GM19099 (cell line): ENCODE data around the gene ZSWIM8.
A peak's percentile ranks its signal among the peaks of the same experiment; 100 is the strongest.

Experiments
- POLR2A ChIP-seq: IDR thresholded peaks from 3 replicates; pipeline ENCODE4 v1.6.1; 2011; ENCODE audit warnings: low read depth; ENCODE audit not compliant: insufficient read length; ENCODE audit errors: extremely low read depth

ZSWIM8 gene

DNA sequence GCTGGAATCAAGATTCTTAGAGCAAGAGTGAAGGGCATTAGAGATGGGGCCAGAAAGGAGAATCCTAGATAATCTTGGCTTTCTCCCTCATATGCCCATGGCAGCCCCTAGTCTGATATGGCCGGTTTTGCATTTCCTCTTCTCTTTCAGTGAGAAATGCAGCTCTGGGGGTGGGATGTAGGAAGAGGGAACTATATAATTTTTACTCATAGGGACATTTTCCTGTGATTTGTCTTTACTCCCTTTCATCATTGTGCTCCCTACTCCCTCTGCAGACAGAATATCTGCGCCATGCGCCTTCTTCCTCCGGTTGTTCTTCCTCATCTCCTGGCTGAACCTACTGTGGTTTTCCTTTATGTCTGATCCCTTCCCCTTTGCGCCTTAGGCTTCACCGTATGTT, 20.3 kb upstream of the ZSWIM8 start:
- no peak for TF ChIP-seq POLR2A

DNA sequence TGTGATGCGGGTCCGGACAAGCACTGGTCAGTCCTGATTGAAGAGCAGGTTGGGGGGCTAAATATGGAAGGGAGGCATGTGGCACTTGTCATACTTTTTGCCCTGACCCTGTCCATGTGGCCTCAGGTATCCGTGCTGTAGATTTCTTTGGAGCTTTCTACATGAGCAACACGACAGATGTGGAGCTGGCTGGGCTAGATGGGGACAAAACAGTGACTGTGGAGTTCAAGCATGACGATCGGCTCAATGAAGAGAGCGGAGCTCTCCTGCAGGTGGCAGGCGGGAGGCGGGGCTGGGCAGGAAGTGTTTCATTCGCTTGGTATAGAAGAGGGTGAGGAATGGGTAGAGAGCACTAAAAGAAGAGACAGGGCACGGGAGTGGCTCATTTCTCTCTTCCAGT, 16.5 kb upstream of the ZSWIM8 start:
- TF ChIP-seq POLR2A, result no peak

DNA sequence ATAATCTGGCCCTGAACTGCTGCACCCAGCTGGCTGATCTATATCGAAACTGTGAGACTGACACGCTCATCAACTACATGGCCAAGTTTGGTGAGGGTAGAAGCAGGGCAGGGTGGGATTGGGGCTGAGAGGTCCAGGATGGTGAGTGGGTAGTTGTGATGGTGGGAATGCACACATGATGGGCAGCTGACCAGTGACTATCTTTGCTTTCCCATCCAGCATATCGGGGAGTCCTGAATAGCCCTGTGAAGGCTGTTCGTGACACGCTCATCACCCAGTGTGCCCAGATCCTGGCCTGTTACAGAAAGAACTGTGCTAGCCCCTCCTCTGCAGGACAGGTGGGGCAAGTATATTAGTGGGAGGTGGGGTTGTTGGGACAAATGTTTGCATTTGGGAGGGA, 16.0 kb upstream of the ZSWIM8 start:
- peak; percentile 24 for TF ChIP-seq POLR2A

DNA sequence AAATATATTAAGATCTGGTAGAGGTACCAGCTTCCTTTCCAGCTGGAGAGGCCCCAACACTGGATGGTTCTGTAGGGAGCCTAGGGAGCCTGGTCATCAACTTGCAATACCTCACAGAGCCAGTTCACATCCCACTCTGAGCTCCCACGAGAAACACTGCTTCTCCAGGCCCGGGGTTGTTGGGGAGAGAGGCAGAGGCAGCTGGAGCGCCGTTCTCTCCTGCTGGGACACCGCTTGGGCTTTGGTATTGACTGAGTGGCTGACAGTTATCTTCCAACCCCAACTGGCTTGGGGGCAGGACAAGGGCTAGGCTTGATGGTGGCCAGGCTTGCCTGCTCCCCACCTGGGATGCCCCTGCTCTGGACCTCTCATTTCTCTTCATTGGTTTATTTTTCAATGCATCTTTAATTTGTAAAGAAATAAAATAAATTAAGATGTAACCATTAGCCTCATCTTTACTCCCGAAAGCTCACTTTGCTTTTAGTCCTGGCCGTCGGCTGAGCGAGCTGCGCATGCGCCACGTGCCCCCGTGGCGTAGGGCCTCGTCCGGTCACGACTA, 13.6 kb upstream of the ZSWIM8 start:
- no peak for TF ChIP-seq POLR2A

DNA sequence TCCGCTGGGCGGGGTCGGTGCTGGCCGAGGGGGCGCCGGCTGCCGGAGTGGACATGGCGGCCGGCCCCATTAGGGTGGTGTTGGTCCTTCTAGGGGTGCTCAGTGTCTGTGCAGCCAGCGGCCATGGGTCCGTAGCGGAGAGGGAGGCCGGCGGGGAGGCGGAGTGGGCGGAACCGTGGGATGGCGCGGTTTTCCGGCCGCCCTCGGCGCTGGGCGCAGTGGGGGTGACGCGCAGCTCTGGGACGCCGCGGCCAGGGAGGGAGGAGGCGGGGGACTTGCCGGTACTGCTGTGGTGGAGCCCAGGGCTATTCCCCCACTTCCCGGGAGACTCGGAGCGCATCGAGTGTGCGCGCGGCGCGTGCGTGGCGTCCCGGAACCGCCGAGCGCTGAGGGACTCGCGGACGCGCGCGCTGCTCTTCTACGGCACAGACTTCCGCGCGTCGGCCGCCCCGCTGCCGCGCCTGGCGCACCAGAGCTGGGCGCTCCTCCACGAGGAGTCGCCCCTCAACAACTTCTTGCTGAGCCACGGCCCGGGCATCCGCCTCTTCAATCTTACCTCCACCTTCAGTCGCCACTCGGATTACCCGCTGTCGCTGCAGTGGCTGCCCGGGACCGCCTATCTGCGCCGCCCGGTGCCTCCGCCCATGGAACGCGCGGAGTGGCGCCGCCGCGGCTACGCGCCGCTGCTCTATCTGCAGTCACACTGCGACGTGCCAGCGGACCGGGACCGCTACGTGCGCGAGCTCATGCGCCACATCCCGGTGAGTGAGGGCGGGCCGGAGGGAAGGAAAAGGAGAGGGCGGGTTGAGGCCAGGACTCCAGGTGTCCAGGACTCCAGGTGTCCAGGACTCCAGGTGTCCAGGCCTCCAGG, 12.9 kb upstream of the ZSWIM8 start:
- no peak for TF ChIP-seq POLR2A

DNA sequence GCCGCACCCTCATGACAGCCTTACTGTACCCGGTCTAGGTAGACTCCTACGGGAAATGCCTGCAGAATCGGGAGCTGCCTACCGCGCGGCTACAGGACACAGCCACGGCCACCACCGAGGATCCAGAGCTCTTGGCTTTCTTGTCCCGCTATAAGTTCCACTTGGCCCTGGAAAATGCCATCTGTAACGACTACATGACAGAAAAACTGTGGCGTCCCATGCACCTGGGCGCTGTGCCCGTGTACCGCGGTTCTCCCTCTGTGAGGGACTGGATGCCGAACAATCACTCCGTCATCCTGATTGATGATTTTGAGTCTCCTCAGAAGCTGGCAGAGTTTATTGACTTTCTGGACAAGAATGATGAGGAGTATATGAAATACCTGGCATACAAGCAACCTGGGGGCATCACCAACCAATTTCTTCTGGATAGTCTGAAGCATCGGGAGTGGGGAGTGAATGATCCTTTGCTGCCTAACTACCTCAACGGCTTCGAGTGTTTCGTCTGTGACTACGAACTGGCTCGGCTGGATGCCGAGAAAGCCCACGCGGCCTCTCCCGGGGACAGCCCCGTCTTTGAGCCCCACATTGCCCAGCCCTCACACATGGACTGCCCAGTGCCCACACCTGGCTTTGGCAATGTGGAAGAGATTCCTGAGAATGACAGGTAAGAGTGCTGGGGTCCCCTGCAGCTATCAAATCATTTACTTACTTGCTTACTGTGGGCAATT, 12.1 kb upstream of the ZSWIM8 start:
- TF ChIP-seq POLR2A, result no peak

DNA sequence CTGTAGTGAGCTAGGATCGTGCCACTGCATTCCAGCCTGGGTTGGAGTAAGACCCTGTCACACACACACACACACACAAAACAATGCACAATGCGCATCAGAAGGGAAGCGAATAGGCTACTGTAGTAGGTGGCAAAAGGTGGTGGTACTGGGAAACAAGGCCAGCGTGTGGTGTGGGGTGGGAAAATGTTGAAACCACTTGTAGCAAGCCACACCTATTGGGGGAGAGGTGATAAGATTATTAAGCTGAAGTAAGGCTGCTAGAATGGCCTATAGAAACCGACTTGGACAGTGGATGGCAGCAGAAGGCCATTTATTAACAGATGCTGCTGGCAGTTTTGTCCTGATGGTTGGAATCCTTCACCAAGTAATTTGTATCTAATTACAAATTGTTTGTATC, 10.8 kb upstream of the ZSWIM8 start:
- no peak for TF ChIP-seq POLR2A

DNA sequence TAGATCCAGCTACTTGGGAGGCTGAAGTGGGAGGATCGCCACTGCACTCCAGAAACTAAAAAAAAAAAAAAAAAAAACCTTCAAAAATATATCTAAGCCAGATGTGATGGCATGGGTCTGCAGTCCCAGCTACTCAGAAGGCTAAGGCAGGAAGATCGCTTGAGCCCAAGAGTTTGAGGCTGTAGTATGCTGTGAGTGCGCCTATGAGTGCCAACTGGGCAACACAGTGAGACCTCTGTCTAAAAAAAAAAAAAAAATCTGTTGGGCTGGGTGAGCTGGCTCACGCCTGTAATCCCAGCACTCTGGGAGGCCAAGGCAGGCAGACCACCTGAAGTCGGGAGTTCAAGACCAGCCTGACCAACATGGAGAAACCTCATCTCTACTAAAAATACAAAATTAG, 6.4 kb upstream of the ZSWIM8 start:
- TF ChIP-seq POLR2A, result no peak

DNA sequence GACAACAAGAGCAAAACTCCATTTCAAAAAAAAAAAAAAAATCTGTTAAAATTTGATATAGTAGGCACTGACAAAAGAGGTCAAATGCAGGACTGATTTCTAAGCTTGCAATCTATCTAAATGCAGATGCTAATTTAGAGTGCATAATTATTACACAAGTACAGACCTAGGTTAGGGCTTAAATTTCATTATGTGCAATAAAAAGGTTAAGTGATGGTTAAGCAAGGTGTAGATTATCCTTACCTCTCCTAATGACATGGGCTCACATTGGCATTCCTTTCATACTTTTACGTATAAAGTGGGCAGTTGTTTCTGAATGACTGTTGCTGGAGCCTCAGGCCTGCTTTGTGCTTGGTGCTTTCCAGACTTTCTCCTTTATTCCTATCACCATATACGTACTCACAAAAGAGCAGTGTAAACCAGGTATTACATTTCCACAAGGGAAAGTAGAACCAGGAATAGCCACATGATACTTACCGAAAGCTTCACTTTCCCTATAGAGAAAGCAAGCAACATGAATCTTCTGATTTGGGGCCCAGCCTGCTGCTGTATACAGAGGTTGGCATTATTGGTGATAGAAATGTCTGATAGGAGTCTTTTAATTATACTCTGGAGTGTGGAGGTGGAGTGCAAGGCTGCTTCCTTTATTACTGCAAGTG, 5.7 kb upstream of the ZSWIM8 start:
- no peak for TF ChIP-seq POLR2A

DNA sequence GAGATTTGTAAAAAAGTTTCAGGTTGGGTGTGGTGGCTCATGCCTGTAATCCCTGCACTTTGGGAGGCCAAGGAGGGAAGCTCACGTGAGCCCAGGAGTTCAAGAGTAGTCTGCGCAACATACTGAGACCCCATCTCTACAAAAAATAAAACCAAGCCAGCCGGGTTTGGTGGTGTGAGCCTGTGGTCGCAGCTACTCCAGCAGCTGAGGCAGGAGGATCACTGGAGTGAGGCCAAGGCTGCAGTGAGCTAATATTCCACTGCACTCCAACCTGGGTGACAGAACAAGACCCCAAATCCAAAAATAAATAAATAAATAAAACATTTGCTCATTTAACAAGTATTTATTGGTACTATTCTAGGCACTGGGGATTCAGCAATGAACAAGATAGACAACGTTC, 5.1 kb upstream of the ZSWIM8 start:
- TF ChIP-seq POLR2A, result no peak

DNA sequence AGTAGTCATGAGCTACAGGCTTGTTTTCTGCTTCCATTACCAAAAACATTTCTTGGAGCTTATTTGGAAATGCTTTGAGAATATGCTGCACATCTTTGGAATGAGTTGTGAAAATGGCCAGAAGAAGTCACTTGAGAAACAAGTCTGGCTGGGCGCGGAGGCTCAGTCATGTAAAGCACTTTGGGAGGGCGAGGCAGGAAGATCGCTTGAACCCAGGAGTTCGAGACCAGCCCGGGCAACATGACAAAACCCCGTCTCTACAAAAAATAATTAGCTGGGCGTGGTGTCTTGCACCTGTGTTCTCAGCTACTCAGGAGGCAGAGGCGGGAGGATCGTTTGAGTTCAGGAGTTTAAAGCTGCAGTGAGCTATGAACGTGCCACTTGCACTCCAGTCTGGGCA, 4.4 kb upstream of the ZSWIM8 start:
- no peak for TF ChIP-seq POLR2A

DNA sequence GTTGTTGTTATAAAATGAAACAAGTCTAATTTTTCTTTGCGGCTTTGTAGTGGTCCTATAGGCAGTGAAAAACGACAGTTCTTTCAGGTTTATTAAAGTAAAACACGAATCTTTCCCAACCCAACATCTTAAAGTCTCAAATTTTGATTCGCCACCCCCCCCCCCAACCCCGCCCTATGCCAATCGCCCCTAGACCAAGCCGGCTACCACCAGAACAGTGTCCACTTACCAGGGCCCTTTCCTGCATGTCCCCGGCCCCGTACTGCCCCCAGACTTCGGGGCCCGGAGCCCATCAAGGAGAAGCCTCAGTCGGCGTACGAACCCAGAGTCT, 3.9 kb upstream of the ZSWIM8 start:
- no peak for TF ChIP-seq POLR2A

DNA sequence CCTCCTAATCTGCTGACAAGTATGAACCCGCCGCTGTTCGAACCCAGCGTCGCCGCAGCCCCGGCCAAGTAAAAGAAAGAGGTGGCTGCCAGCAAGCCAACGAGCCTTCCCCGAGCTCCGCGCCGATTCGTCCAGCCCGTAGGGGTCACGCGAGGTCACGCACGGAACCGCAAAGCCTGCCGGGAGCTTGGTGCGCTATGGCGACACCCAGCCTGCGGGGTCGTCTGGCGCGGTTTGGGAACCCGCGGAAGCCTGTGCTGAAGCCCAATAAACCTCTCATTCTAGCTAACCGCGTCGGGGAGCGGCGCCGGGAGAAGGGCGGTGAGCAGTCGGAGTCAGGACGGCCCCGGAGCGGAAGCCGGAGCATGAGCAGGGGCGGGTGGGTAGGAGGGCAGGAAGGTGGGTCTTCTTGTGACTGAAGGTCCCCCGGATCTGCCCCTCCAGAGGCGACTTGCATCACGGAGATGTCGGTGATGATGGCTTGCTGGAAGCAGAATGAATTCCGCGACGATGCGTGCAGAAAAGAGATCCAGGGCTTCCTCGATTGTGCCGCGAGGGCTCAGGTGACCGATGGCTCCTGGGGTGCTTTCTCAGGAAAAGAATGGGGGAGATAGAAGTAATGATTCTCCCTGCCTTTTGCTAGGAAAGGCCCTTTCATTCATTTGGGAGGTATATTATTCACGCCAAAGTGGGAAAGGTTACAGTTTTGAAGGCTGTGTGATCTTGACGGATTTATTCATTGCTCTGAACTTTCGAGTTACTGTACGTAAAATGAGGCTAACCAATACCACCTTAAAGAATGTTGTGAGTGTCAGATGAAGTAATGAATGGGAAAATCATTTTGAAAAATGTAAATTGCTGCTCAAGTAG, 3.3 kb upstream of the ZSWIM8 start, which contains the start of gene CHCHD1:
Gene CHCHD1, plus strand, starts transcription at position 170 of the 870 bp plus-strand sequence. Its CDS starts 28 bp downstream, at position 198.
- TF ChIP-seq POLR2A, result peak; percentile 94

DNA sequence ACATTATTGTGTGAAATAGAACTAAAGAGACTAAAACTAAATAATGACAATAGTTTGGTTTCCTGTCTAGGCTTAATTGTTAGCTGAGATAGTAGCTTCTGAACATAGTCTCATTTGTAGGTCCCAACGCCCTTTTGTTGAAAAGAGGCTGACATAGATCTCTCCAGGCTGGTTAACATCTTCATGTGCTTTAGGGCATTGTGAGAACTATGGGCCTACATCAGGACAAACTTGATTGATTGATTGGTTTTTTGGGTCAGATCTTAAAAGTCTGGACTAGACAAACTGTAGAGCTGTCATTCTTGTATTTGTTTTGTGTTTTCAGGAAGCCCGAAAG, 2.7 kb upstream of the ZSWIM8 start:
- TF ChIP-seq POLR2A, result no peak

DNA sequence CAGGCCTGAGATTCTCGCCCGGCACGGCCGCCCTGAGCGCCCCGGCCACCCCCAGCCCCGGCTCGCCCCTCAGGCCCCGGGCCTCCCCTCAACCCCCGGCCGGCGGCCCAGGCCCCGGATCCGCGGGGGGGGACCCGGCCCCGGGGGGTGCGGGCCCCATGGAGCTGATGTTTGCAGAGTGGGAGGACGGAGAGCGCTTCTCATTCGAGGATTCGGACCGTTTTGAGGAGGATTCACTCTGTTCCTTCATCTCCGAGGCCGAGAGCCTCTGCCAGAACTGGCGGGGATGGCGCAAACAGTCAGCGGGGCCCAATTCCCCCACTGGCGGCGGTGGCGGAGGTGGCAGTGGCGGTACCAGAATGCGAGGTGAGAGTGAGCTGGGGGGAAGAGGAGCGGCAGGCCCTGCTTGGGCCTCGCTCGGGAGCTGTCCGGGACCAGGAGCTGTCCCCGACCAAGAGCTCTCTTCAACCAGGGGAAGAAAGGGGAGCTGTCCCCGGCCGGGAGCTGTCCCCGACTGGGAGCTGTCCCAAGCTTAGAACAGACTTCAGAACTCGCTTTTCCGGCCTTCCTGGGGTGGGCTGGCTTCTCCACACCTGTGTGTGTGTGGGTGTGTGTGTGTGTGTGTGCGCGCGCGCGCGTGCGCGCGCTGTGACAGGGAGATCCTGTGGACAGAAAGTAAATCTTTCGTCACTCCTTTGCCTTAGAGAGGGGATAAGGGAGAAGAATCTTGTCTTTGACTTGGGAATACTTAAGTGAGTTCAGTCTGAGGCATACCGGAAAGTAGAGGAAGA, 510 bp downstream of the ZSWIM8 start:
- no peak for TF ChIP-seq POLR2A

DNA sequence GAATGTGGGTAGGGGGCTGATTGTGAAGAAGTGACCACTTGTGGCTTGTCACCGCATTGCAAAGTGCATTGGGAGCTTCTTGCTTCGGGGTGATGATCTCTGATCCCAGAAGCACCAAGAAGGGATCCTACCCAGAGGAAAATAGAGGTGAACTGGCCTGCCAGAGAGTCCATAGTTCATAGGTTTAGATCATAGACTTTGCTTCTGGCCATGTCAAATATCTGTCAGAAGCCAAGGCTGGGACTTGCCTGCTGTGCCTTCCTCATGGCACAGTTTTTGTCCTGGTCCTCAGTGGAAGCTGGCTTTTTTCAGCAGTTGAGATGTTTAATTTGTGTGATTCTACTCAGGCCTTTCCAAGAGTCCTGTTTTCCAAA, 1.1 kb downstream of the ZSWIM8 start:
- TF ChIP-seq POLR2A, result no peak
